Astrocyte (in vitro differentiated cells and primary cell): Measurements from ENCODE around the gene ATG14. TPM values are rescaled to one million over a fixed set of nuclear protein-coding genes. Genes with fewer than 3 reads are reported as not detected.

Experiments used
- DNase-seq: peaks from one replicate; pipeline ENCODE4 v3.0.0-alpha.2; 2010; ENCODE audit warnings: low read depth
- FAIRE-seq: peaks from 2 replicates; lab custom pipeline; 2011; peaks lifted over from hg19 to GRCh38; lab: Jason Lieb, UNC
- H2AFZ ChIP-seq: 2 replicates; pipeline ENCODE4 v1.6.0; 2012; ENCODE audit warnings: low read depth, low read length, inconsistent platforms
- H3K27ac ChIP-seq: 2 replicates; pipeline ENCODE4 v1.5.1; 2011; ENCODE audit warnings: low read depth, low read length, inconsistent platforms
- H3K27me3 ChIP-seq: 2 replicates; pipeline ENCODE4 v1.6.0; 2011; ENCODE audit warnings: low read length, inconsistent platforms; ENCODE audit not compliant: insufficient read depth
- H3K36me3 ChIP-seq: 2 replicates; pipeline ENCODE4 v1.5.1; 2011; ENCODE audit warnings: low read length, inconsistent platforms; ENCODE audit not compliant: insufficient read depth
- H3K4me1 ChIP-seq: 2 replicates; pipeline ENCODE4 v1.5.1; 2011; ENCODE audit warnings: low read length, inconsistent platforms; ENCODE audit not compliant: insufficient read depth
- H3K4me2 ChIP-seq: 2 replicates; pipeline ENCODE4 v1.6.0; 2012; ENCODE audit warnings: low read length, inconsistent platforms
- H3K4me3 ChIP-seq: 2 replicates; pipeline ENCODE4 v1.5.1; 2011; ENCODE audit warnings: low read depth, mild to moderate bottlenecking, low read length, inconsistent platforms; ENCODE audit not compliant: insufficient read depth
- H3K79me2 ChIP-seq: 2 replicates; pipeline ENCODE4 v1.6.0; 2012; ENCODE audit warnings: mild to moderate bottlenecking, low read length, inconsistent platforms; ENCODE audit not compliant: insufficient read depth
- H3K9ac ChIP-seq: 2 replicates; pipeline ENCODE4 v1.6.0; 2012; ENCODE audit warnings: mild to moderate bottlenecking, low read length, inconsistent platforms
- H3K9me3 ChIP-seq: 2 replicates; pipeline ENCODE4 v1.5.1; 2012; ENCODE audit warnings: low read depth, mild to moderate bottlenecking, low read length, inconsistent platforms; ENCODE audit not compliant: insufficient read depth
- H4K20me1 ChIP-seq: 2 replicates; pipeline ENCODE4 v1.6.0; 2012; ENCODE audit warnings: low read length, inconsistent platforms; ENCODE audit not compliant: insufficient read depth
- H3K27ac Mint-ChIP-seq: one replicate; pipeline ENCODE4 v1.8.0; 2021; ENCODE audit warnings: mild to moderate bottlenecking, mixed read lengths; ENCODE audit not compliant: unreplicated experiment
- H3K27me3 Mint-ChIP-seq: one replicate; pipeline ENCODE4 v1.8.0; 2021; ENCODE audit warnings: low read depth, mixed read lengths; ENCODE audit not compliant: unreplicated experiment
- H3K36me3 Mint-ChIP-seq: one replicate; pipeline ENCODE4 v1.8.0; 2021; ENCODE audit warnings: low read depth, mixed read lengths; ENCODE audit not compliant: unreplicated experiment
- H3K4me1 Mint-ChIP-seq: one replicate; pipeline ENCODE4 v1.8.0; 2021; ENCODE audit warnings: low read depth, mixed read lengths; ENCODE audit not compliant: unreplicated experiment
- H3K4me3 Mint-ChIP-seq: one replicate; pipeline ENCODE4 v1.8.0; 2021; ENCODE audit warnings: mild to moderate bottlenecking, moderate library complexity, mixed read lengths; ENCODE audit not compliant: unreplicated experiment
- H3K9me3 Mint-ChIP-seq: one replicate; pipeline ENCODE4 v1.8.0; 2021; ENCODE audit warnings: mild to moderate bottlenecking, mixed read lengths; ENCODE audit not compliant: unreplicated experiment
- CTCF ChIP-seq: IDR thresholded peaks from 2 replicates; pipeline ENCODE4 v1.5.1; 2011; ENCODE audit warnings: low read depth, mild to moderate bottlenecking, inconsistent platforms, low read length, moderate library complexity; ENCODE audit not compliant: insufficient read depth
- EZH2 ChIP-seq: IDR thresholded peaks from 2 replicates; pipeline ENCODE4 v1.6.1; 2012; ENCODE audit warnings: mild to moderate bottlenecking, low read length, inconsistent platforms; ENCODE audit not compliant: insufficient read depth
- total RNA-seq: library from RNA; stranded (reverse); gene quantifications from 2 replicates; pipeline ENCODE4 v1.2.1, GENCODE V29; 2021

The ATG14 gene
- total RNA-seq, 1 donor from 2014 or later = 11.5 TPM

GRCh38 chr14:55341781-55342180 lies 69.8 kb downstream of the ATG14 start:
- Histone ChIP-seq H4K20me1 (peaks cover 74% of the 10 kb centered on the region), H3K4me1 (no peaks in the 10 kb centered on the region), H3K79me2 (peaks cover 66% of the 10 kb centered on the region), H2AFZ (no peak overlapping the region), H3K27ac (no peak overlapping the region), H3K9ac (no peak overlapping the region), H3K36me3 (no peaks in the 10 kb centered on the region), H3K9me3 (no peaks in the 10 kb centered on the region), H3K27me3 (no peaks in the 10 kb centered on the region), H3K4me3 (no peak overlapping the region), H3K4me2 (no peak overlapping the region)
- DNase-seq (no peak), FAIRE-seq (no peak)
- Mint-ChIP-seq H3K27me3 (no peaks in the 10 kb centered on the region), H3K4me1 (peaks cover 22% of the 10 kb centered on the region), H3K27ac (no peak overlapping the region), H3K9me3 (no peaks in the 10 kb centered on the region), H3K4me3 (no peak overlapping the region), H3K36me3 (peaks cover 3% of the 10 kb centered on the region)
- TF ChIP-seq CTCF = no peak

GRCh38 chr14:55340482-55340881 lies 71.1 kb downstream of the ATG14 start:
- Mint-ChIP-seq H3K4me3 (no peak overlapping the region), H3K27ac (no peak overlapping the region), H3K36me3 (peaks cover 3% of the 10 kb centered on the region), H3K4me1 (peaks cover 22% of the 10 kb centered on the region), H3K27me3 (no peaks in the 10 kb centered on the region), H3K9me3 (no peaks in the 10 kb centered on the region)
- Histone ChIP-seq H4K20me1 (peaks cover 70% of the 10 kb centered on the region), H3K27ac (no peak overlapping the region), H3K36me3 (no peaks in the 10 kb centered on the region), H3K79me2 (peaks cover 63% of the 10 kb centered on the region), H3K4me1 (no peaks in the 10 kb centered on the region), H3K4me2 (no peak overlapping the region), H2AFZ (no peak overlapping the region), H3K27me3 (no peaks in the 10 kb centered on the region), H3K9me3 (no peaks in the 10 kb centered on the region), H3K4me3 (no peak overlapping the region), H3K9ac (no peak overlapping the region)
- FAIRE-seq (no peak), DNase-seq (no peak)
- TF ChIP-seq CTCF = no peak
- TF ChIP-seq EZH2 = no peak

- no peak for DNase-seq
- no peak overlapping the region for H3K4me3 ChIP-seq
- peaks cover 3% of the 10 kb centered on the region for H3K36me3 Mint-ChIP-seq
- H3K4me2 ChIP-seq = no peak overlapping the region
- H3K27me3 Mint-ChIP-seq = no peaks in the 10 kb centered on the region
- no peaks in the 10 kb centered on the region for H3K27me3 ChIP-seq
- H3K4me1 Mint-ChIP-seq = peaks cover 27% of the 10 kb centered on the region
- H3K36me3 ChIP-seq = no peaks in the 10 kb centered on the region
- no peak overlapping the region for H3K27ac ChIP-seq
- H3K9ac ChIP-seq = no peak overlapping the region
- peaks cover 70% of the 10 kb centered on the region for H4K20me1 ChIP-seq
- TF ChIP-seq EZH2 (no peak), CTCF (no peak)
- no peaks in the 10 kb centered on the region for H3K4me1 ChIP-seq
- no peaks in the 10 kb centered on the region for H3K9me3 ChIP-seq
- no peaks in the 10 kb centered on the region for H3K9me3 Mint-ChIP-seq
- H2AFZ ChIP-seq = no peak overlapping the region
- H3K27ac Mint-ChIP-seq = no peak overlapping the region
- FAIRE-seq = no peak
- H3K79me2 ChIP-seq = peaks cover 64% of the 10 kb centered on the region
- H3K4me3 Mint-ChIP-seq = no peak overlapping the region
Observed at GRCh38 chr14:55339770-55340169, 71.9 kb downstream of the ATG14 start.
